ENCODE measurements around the gene CPT1A.

DNA sequence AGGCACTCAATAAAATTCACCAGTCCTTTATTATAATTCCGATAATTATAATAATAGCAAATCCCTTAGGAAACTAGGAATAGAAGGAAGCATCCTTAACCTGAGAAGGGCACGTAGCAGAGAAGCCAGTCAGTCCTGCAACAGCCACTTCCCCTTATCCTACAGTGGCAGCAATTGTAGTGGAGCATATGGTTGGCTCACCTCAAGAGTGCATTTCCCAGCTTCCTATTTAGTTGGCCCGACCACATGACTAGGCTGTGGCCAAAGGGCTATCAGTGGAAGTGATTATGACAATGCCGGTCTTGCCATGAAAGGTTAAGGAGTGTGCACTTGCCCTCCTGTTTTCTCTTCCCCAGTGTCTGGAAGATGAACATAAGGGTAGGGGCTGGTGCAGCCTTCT lies 117.4 kb downstream of the CPT1A start:
- TF ChIP-seq, protein P1, sequence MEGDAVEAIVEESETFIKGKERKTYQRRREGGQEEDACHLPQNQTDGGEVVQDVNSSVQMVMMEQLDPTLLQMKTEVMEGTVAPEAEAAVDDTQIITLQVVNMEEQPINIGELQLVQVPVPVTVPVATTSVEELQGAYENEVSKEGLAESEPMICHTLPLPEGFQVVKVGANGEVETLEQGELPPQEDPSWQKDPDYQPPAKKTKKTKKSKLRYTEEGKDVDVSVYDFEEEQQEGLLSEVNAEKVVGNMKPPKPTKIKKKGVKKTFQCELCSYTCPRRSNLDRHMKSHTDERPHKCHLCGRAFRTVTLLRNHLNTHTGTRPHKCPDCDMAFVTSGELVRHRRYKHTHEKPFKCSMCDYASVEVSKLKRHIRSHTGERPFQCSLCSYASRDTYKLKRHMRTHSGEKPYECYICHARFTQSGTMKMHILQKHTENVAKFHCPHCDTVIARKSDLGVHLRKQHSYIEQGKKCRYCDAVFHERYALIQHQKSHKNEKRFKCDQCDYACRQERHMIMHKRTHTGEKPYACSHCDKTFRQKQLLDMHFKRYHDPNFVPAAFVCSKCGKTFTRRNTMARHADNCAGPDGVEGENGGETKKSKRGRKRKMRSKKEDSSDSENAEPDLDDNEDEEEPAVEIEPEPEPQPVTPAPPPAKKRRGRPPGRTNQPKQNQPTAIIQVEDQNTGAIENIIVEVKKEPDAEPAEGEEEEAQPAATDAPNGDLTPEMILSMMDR (IDR thresholded peaks at IDR 0.05) = no peak
- no peak for TF ChIP-seq POLR2A (IDR thresholded peaks at IDR 0.05)

Measured in testis (tissue), 2 donors.